Measurements from ENCODE around the gene WNT7A.

WNT7A gene

DNA sequence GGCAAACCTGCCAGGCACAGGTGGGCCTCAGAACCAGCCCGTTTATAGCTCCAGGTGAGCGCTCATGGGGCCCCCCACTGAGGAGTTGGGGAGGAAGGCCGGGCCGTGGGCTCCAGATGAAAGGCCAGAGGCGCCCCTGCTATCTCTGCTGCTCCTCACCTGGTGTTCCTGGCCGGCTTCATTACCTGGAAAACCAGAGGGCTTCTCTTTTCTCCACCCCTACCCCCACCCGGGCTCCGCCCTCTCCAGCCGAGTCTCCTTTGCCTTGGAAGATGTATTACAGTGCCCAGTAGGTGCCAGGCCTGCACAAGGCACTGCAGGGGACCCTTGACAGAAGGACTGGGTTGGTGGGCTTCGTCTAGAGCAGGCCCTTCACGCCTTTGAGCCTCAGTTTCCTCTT lies 111.4 kb downstream of the WNT7A start:
- DNase-seq = no peak

- DNase-seq = no peak
Observed at GRCh38 chr3:13767896-13768295, 112.0 kb downstream of the WNT7A start.

GRCh38 chr3:13767030-13767429 lies 112.8 kb downstream of the WNT7A start:
- DNase-seq = no peak
